C4-2B (cell line): Measurements from ENCODE around the gene SPECC1L.

Experiments used
- CTCF ChIP-seq: fragments of 450-650 bp; conservative IDR thresholded peaks from 2 replicates; pipeline ENCODE4 v1.5.1; 2017; ENCODE audit warnings: mild to moderate bottlenecking
- ZFX ChIP-seq: fragments of 450-650 bp; IDR thresholded peaks from 2 replicates; pipeline ENCODE4 v1.6.1; 2017

- TF ChIP-seq CTCF, result no peak
- no peak for TF ChIP-seq ZFX
Observed at GRCh38 chr22:24236656-24237055, 34.0 kb upstream of the SPECC1L start.
